ENCODE measurements around the gene ZNF839.
"Not testable (repeated sequence)": the region's sequence is repeated elsewhere in the genome, so short reads cannot be mapped to it uniquely, and the experiment has no call there.

Gene ZNF839

GRCh38 chr14:102314242-102315011, 5.1 kb upstream of the ZNF839 start:
- DNase-seq: peak; percentile 87

GRCh38 chr14:102315121-102315520, 4.4 kb upstream of the ZNF839 start:
- DNase-seq: no peak

GRCh38 chr14:102316338-102316742, 3.2 kb upstream of the ZNF839 start:
- DNase-seq: peak; percentile 84

- peak; percentile 90 for DNase-seq
These were observed 2.6 kb upstream of the ZNF839 start for GRCh38 chr14:102316743-102317563.

GRCh38 chr14:102317564-102318248, 1.8 kb upstream of the ZNF839 start:
- peak; percentile 71 for DNase-seq

- no peak for DNase-seq
These were observed 717 bp upstream of the ZNF839 start for GRCh38 chr14:102318781-102319276.

- peak; percentile 55 for DNase-seq
These were observed 601 bp downstream of the ZNF839 start for GRCh38 chr14:102320033-102320660.

GRCh38 chr14:102320671-102321455, 1.3 kb downstream of the ZNF839 start:
- no peak for DNase-seq

GRCh38 chr14:102321456-102322422, 2.2 kb downstream of the ZNF839 start:
- DNase-seq: no peak

GRCh38 chr14:102323102-102323501, 3.6 kb downstream of the ZNF839 start:
- DNase-seq: peak; percentile 64

- DNase-seq: no peak
These were observed 6.3 kb downstream of the ZNF839 start for GRCh38 chr14:102325791-102326345.

GRCh38 chr14:102326583-102326982, 7.0 kb downstream of the ZNF839 start:
- no peak for DNase-seq

- not testable (repeated sequence) for DNase-seq
These were observed 9.8 kb downstream of the ZNF839 start for GRCh38 chr14:102329381-102329780.

- DNase-seq: no peak
These were observed 11.3 kb downstream of the ZNF839 start for GRCh38 chr14:102330806-102331205.

GRCh38 chr14:102333390-102333789, 13.8 kb downstream of the ZNF839 start:
- no peak for DNase-seq

- DNase-seq: no peak
These were observed 14.5 kb downstream of the ZNF839 start for GRCh38 chr14:102333795-102334705.

GRCh38 chr14:102335163-102335562, 15.6 kb downstream of the ZNF839 start:
- no peak for DNase-seq

- DNase-seq: no peak
These were observed 19.2 kb downstream of the ZNF839 start for GRCh38 chr14:102338724-102339123.

GRCh38 chr14:102341566-102341965, 22.0 kb downstream of the ZNF839 start:
- DNase-seq: no peak

All from DMS53 (cell line).